GM12878 (cell line): ENCODE measurements around the gene TRAPPC12. TPM values are rescaled to one million over a fixed set of nuclear protein-coding genes. Genes with fewer than 3 reads are reported as not detected.

Experiments
- ATAC-seq: fragments of 200-7000 bp; cut with Tn5 transposase; 3 replicates; pipeline ENCODE4 v1.9.1; 2020; ENCODE audit warnings: mild to moderate bottlenecking, moderate library complexity
- BruUV-seq: library from RNA; stranded (reverse); fragments of 400-500 nt; replicated peaks from 2 replicates; lab custom pipeline; 2021; lab: Mats Ljungman, UMichigan
- CTCF ChIA-PET: fragments of 300-600 bp; sonication (Branson Sonifier 250); formaldehyde crosslinking; extraction: SDS; loops from one replicate; lab custom pipeline; 2021; ENCODE audit warnings: inconsistent platforms; lab: Yijun Ruan, JAX
- POLR2A ChIA-PET: fragments of 350-600 bp; formaldehyde crosslinking; extraction: SDS; loops from one replicate; lab custom pipeline; 2021; ENCODE audit warnings: inconsistent platforms; lab: Charles Lee
- RAD21 ChIA-PET: fragments of 300-600 bp; sonication (Branson Sonifier 250); formaldehyde crosslinking; loops from one replicate; lab custom pipeline; 2023; ENCODE audit warnings: antibody characterized with exemption; ENCODE audit not compliant: unreplicated experiment; lab: Charles Lee
- SMC1A ChIA-PET: fragments of 300-600 bp; sonication (Branson Sonifier 250); formaldehyde crosslinking; loops from one replicate; lab custom pipeline; 2023; ENCODE audit not compliant: unreplicated experiment, uncharacterized antibody; lab: Charles Lee
- DNase-seq: peaks from one replicate; pipeline ENCODE4 v3.0.0-alpha.2; 2011; ENCODE audit warnings: low read depth, low spot score
- FAIRE-seq: peaks from 3 replicates; lab custom pipeline; 2011; peaks lifted over from hg19 to GRCh38; lab: Jason Lieb, UNC
- H2AFZ ChIP-seq: 2 replicates; pipeline ENCODE4 v1.6.0; 2011; ENCODE audit warnings: low read depth, low read length, control low read depth; ENCODE audit not compliant: control insufficient read depth
- H3K27ac ChIP-seq: 2 replicates; pipeline ENCODE4 v1.5.1; 2011; ENCODE audit warnings: control low read depth; ENCODE audit not compliant: control insufficient read depth, insufficient read depth
- H3K27me3 ChIP-seq, 2 experiments: replicated peaks in 1 of 2; 2 replicates each; pipeline versions ENCODE4 v1.6.0 to v1.6.1; 2011; ENCODE audit warnings: low read length in 1 of 2; ENCODE audit not compliant: control insufficient read depth in 2 of 2, insufficient read depth in 2 of 2
- H3K36me3 ChIP-seq, 2 experiments: 2 replicates each; pipeline ENCODE4 v1.5.1; 2011; ENCODE audit warnings: low read length in 1 of 2; ENCODE audit not compliant: control insufficient read depth in 2 of 2, insufficient read depth in 2 of 2
- H3K4me1 ChIP-seq: 2 replicates; pipeline ENCODE4 v1.6.1; 2011; ENCODE audit warnings: mild to moderate bottlenecking, low read length, moderate library complexity, mixed read lengths; ENCODE audit not compliant: control insufficient read depth, insufficient read depth
- H3K4me2 ChIP-seq: 2 replicates; pipeline ENCODE4 v1.6.0; 2011; ENCODE audit warnings: control low read depth; ENCODE audit not compliant: control insufficient read depth, insufficient read depth
- H3K4me3 ChIP-seq: fragments of 200-600 bp; sonication (generic); 2 replicates; pipeline ENCODE4 v1.5.1; 2016
- H3K79me2 ChIP-seq: 2 replicates; pipeline ENCODE4 v1.6.0; 2011; ENCODE audit warnings: low read length; ENCODE audit not compliant: control insufficient read depth, insufficient read depth
- H3K9ac ChIP-seq: 2 replicates; pipeline ENCODE4 v1.8.0; 2011; ENCODE audit warnings: low read length, control low read depth, mixed read lengths; ENCODE audit not compliant: control insufficient read depth, insufficient read depth
- H3K9me3 ChIP-seq: replicated peaks from 3 replicates; pipeline ENCODE4 v1.5.1; 2011; ENCODE audit warnings: mild to moderate bottlenecking, low read length; ENCODE audit not compliant: control insufficient read depth, insufficient read depth
- H4K20me1 ChIP-seq: 2 replicates; pipeline ENCODE4 v1.6.0; 2011; ENCODE audit not compliant: control insufficient read depth, insufficient read depth
- CBX5 ChIP-seq: sonication (generic); IDR thresholded peaks from 2 replicates; pipeline ENCODE4 v1.6.1; 2016; ENCODE audit warnings: low read depth, moderate library complexity, mild to moderate bottlenecking, inconsistent platforms
- MYC ChIP-seq: IDR thresholded peaks from 2 replicates; pipeline ENCODE4 v1.6.1; 2011; ENCODE audit warnings: mild to moderate bottlenecking, low read length, moderate library complexity, inconsistent platforms; ENCODE audit not compliant: insufficient read depth, insufficient replicate concordance, insufficient read length, severe bottlenecking
- POLR2AphosphoS2 ChIP-seq: IDR thresholded peaks from 2 replicates; pipeline ENCODE4 v1.6.1; 2011; ENCODE audit warnings: low read depth, mild to moderate bottlenecking, low read length, improper control_type of control experiment, moderate library complexity
- SRF ChIP-seq, 2 experiments: IDR thresholded peaks; 2 replicates each; pipeline ENCODE4 v1.6.1; 2011; ENCODE audit warnings: low read depth in 2 of 2, low read length in 2 of 2, mild to moderate bottlenecking in 1 of 2, moderate library complexity in 1 of 2
- SUZ12 ChIP-seq: fragments of 200-600 bp; sonication (generic); IDR thresholded peaks from one replicate; pipeline ENCODE4 v1.6.1; 2018; ENCODE audit warnings: antibody characterized with exemption, mild to moderate bottlenecking; ENCODE audit not compliant: unreplicated experiment
- YY1 ChIP-seq: IDR thresholded peaks from 2 replicates; pipeline ENCODE4 v1.6.1; 2011; ENCODE audit warnings: low read depth, mild to moderate bottlenecking, low read length
- ZNF207 ChIP-seq: fragments of 450-650 bp; IDR thresholded peaks from 2 replicates; pipeline ENCODE4 v1.6.1; 2014; ENCODE audit warnings: antibody characterized with exemption, mild to moderate bottlenecking, borderline replicate concordance
- ZNF622 ChIP-seq: fragments of 450-650 bp; IDR thresholded peaks from 2 replicates; pipeline ENCODE4 v1.6.1; 2017; ENCODE audit warnings: mild to moderate bottlenecking, inconsistent platforms
- WGBS: methylation state at CpG from one replicate; pipeline ENCODE4 v1.1.6; 2016; ENCODE audit warnings: low lambda C conversion rate; ENCODE audit not compliant: insufficient replicate concordance, insufficient coverage; ENCODE audit errors: missing lambda C conversion rate; 5-methylcytosine and 5-hydroxymethylcytosine counted together
- in situ Hi-C: fragments of 300-500 bp; cut with MboI; formaldehyde crosslinking; loops from 9 replicates; pipeline ENCODE4 v1.14.3; 2018; ENCODE audit warnings: mixed read lengths
- intact Hi-C: fragments of 100-400 bp; cut with micrococcal nuclease; formaldehyde crosslinking; loops from one replicate; pipeline ENCODE4 v1.14.2; 2022; ENCODE audit not compliant: unreplicated experiment
- polyA plus RNA-seq, 11 experiments: library from polyadenylated mRNA; depleted of rRNA in 4 of 11; unstranded in 6 of 11; stranded (reverse) in 5 of 11; fragments of >200 nt; fragmentation: Nextera tagmentation in 4 of 11; fragmentation: Illumina TruSeq in 1 of 11; extraction: Ambion mirVana in 4 of 11; extraction: Trizol in 1 of 11; gene quantifications; 1 replicate in 1 of 11; 2 replicates in 10 of 11; pipeline versions ENCODE4 v1.2.1 to v1.2.3, GENCODE V29; 2011 to 2016; ENCODE audit warnings: inconsistent platforms in 2 of 11, missing spikeins in 2 of 11, low read depth in 1 of 11
- total RNA-seq, 4 experiments: library from RNA; depleted of rRNA in 3 of 4; stranded (reverse); fragments of >200 nt in 3 of 4; fragmentation: Illumina TruSeq in 1 of 4; extraction: Trizol in 1 of 4; gene quantifications; 2 replicates each; pipeline versions ENCODE4 v1.2.1 to v1.2.3, GENCODE V29; 2013 to 2021
- TF ChIP-seq, protein P1 (sequence below): fragments of 450-650 bp; IDR thresholded peaks from 2 replicates; pipeline ENCODE4 v1.6.1; 2017; ENCODE audit warnings: low read depth, mild to moderate bottlenecking, moderate library complexity
- TF ChIP-seq, protein P2 (sequence below): IDR thresholded peaks from 2 replicates; pipeline ENCODE4 v1.6.1; 2011; ENCODE audit warnings: borderline replicate concordance, low read depth, mild to moderate bottlenecking, moderate library complexity, mixed read lengths, low read length; ENCODE audit not compliant: insufficient read depth; ENCODE audit errors: extremely low read length
- TF ChIP-seq, protein P3 (sequence below): IDR thresholded peaks from 2 replicates; pipeline ENCODE4 v1.6.1; 2012; ENCODE audit warnings: low read depth, low read length, improper control_type of control experiment

The TRAPPC12 gene
- total and polyA plus RNA-seq, 10 of the 15 experiments (the other 5 are each of a cell fraction or from before 2014, with no cell fraction given): 8.6 to 77.1 (median 37.4) TPM

DNA sequence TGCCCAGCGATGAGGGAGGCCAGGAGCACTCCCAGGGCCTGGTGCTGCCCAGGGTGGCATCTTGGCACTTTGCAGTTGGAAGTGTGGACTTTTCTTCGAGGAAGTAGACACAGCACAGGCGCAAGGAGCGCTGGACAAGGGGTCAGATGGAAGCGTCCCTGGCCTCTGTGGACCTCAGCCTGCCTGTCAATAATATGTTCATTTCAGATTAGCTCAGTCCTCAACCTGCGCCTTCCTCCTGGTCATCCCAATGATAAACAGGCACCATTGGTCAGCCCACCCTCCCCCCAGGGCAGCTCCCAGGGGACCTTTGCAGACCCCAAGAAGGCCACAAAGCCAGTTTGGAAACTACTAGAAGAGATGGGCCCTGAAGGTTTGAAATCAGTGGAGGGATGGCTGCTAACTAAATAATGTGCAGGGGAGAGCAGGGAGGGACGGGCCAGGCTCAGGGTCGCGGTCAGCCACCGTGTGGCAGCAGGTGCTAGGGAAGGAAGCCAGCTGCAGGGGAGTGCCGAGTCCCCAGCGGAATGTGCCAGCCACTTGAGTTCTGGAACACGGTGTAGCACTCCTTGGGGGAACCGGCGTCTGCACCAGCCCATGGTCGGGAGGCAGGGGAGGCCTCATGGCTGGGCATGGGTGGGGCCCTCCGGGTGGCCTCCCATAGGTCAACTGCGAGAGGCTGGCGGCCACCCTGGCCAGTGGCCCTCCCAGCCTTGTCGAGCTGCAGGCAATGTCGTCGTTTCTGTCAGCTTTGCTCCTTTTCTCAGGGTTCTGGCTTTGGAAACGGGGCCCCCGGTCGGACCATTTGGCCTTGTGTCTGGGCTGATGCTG lies 79.9 kb downstream of the TRAPPC12 start:
- BruUV-seq: no TSS peak
- ChIA-PET POLR2A (interaction anchor here (0.5 kb wide), 1 partner anchor 107 kb away, joined by 4 read pairs; no protein-coding TSS in a partner anchor), CTCF (interaction anchor here (0.6 to 1.1 kb wide), 3 partner anchors 36 to 218 kb away, joined by 3 read pairs; no protein-coding TSS in a partner anchor), SMC1A (no interaction called here)
- H3K4me3 ChIP-seq: no peak overlapping the region
- peaks cover 8 to 9% of the 10 kb centered on the region in 2 experiments; a peak in 3 of 4 replicates for H3K36me3 ChIP-seq
- H3K9ac ChIP-seq: no peak overlapping the region
- H3K79me2 ChIP-seq: no peaks in the 10 kb centered on the region
- no peaks in the 10 kb centered on the region for H4K20me1 ChIP-seq
- WGBS: 95% methylated on average over 24 of the region's 25 CpGs
- no peak for FAIRE-seq
- H3K27me3 ChIP-seq: no peaks in the 10 kb centered on the region
- no peak for DNase-seq
- TF ChIP-seq SUZ12 (no peak), ZNF622 (no peak), POLR2AphosphoS2 (no peak), YY1 (no peak), SRF (IDR thresholded peaks at IDR 0.05; ENCODE audit: low read depth in 2 of 2, low read length in 2 of 2) (no peak)
- TF ChIP-seq, all 136 proteins: peak for 0
- intact Hi-C loops (no loop called here), in situ Hi-C loops (loop anchor here (25.0 kb wide), 1 partner anchor 1347 kb away; no protein-coding TSS in a partner anchor)
- Histone ChIP-seq H2AFZ (no peak overlapping the region), H3K27ac (no peak overlapping the region), H3K9me3 (no peaks in the 10 kb centered on the region), H3K4me1 (peaks cover 12% of the 10 kb centered on the region), H3K4me2 (no peak overlapping the region)
- no peak for ATAC-seq
- RAD21 ChIA-PET: no interaction called here

DNA sequence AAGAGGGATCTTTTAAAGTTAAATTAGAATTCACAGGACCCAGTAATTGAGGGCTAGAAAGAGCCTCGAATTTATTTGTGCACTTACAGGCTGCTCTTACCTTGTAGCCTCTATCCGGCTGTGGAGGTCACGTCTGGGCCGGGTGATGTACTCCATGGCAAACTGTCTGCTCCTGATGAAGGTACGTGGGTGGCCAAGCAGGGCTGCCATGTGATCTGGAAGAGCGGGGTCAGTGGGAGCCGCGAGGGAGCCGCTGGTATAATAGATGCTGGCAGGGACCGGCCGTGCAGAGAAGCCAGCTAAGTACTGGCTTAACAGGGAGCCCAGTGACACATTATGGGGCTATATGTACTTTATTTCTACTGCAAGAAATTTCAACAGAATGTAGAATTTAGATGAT lies 80.7 kb downstream of the TRAPPC12 start:
- WGBS: over 99% methylated on average over 11 of the region's 11 CpGs
- Histone ChIP-seq H3K4me2 (no peak overlapping the region), H3K4me1 (peaks cover 12% of the 10 kb centered on the region), H3K79me2 (no peaks in the 10 kb centered on the region), H4K20me1 (no peaks in the 10 kb centered on the region), H3K27ac (no peak overlapping the region), H3K27me3 (no peaks in the 10 kb centered on the region), H3K9me3 (no peaks in the 10 kb centered on the region), H3K4me3 (no peak overlapping the region), H2AFZ (no peak overlapping the region), H3K36me3 (peaks cover 8 to 9% of the 10 kb centered on the region in 2 experiments; a peak in 3 of 4 replicates), H3K9ac (no peak overlapping the region)
- intact Hi-C loops: no loop called here
- RAD21 ChIA-PET: no interaction called here
- SMC1A ChIA-PET: no interaction called here
- POLR2A ChIA-PET: no interaction called here
- DNase-seq (no peak), ATAC-seq (no peak), FAIRE-seq (no peak)
- CTCF ChIA-PET: interaction anchor here (0.8 to 3.6 kb wide), 3 partner anchors 9 to 36 kb away, joined by 3 to 28 read pairs (median 3); no protein-coding TSS in a partner anchor
- in situ Hi-C loops: loop anchor here (25.0 kb wide), 1 partner anchor 1348 kb away; no protein-coding TSS in a partner anchor
- no TSS peak for BruUV-seq
- TF ChIP-seq, protein P1, sequence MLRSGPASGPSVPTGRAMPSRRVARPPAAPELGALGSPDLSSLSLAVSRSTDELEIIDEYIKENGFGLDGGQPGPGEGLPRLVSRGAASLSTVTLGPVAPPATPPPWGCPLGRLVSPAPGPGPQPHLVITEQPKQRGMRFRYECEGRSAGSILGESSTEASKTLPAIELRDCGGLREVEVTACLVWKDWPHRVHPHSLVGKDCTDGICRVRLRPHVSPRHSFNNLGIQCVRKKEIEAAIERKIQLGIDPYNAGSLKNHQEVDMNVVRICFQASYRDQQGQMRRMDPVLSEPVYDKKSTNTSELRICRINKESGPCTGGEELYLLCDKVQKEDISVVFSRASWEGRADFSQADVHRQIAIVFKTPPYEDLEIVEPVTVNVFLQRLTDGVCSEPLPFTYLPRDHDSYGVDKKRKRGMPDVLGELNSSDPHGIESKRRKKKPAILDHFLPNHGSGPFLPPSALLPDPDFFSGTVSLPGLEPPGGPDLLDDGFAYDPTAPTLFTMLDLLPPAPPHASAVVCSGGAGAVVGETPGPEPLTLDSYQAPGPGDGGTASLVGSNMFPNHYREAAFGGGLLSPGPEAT: no peak
- TF ChIP-seq MYC: no peak
- TF ChIP-seq ZNF207: no peak
- TF ChIP-seq, protein P2, sequence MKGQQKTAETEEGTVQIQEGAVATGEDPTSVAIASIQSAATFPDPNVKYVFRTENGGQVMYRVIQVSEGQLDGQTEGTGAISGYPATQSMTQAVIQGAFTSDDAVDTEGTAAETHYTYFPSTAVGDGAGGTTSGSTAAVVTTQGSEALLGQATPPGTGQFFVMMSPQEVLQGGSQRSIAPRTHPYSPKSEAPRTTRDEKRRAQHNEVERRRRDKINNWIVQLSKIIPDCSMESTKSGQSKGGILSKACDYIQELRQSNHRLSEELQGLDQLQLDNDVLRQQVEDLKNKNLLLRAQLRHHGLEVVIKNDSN: no peak
- TF ChIP-seq, protein P3, sequence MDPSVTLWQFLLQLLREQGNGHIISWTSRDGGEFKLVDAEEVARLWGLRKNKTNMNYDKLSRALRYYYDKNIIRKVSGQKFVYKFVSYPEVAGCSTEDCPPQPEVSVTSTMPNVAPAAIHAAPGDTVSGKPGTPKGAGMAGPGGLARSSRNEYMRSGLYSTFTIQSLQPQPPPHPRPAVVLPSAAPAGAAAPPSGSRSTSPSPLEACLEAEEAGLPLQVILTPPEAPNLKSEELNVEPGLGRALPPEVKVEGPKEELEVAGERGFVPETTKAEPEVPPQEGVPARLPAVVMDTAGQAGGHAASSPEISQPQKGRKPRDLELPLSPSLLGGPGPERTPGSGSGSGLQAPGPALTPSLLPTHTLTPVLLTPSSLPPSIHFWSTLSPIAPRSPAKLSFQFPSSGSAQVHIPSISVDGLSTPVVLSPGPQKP: no peak
- no peak for TF ChIP-seq CBX5
